GM18498 (cell line): ENCODE data around the gene SMAD5.

Experiments
- ATAC-seq: cut with Tn5 transposase; IDR thresholded peaks from one replicate; pipeline ENCODE4 v1.9.1; 2021; ENCODE audit warnings: mild to moderate bottlenecking, moderate library complexity; ENCODE audit not compliant: unreplicated experiment

SMAD5 gene

DNA sequence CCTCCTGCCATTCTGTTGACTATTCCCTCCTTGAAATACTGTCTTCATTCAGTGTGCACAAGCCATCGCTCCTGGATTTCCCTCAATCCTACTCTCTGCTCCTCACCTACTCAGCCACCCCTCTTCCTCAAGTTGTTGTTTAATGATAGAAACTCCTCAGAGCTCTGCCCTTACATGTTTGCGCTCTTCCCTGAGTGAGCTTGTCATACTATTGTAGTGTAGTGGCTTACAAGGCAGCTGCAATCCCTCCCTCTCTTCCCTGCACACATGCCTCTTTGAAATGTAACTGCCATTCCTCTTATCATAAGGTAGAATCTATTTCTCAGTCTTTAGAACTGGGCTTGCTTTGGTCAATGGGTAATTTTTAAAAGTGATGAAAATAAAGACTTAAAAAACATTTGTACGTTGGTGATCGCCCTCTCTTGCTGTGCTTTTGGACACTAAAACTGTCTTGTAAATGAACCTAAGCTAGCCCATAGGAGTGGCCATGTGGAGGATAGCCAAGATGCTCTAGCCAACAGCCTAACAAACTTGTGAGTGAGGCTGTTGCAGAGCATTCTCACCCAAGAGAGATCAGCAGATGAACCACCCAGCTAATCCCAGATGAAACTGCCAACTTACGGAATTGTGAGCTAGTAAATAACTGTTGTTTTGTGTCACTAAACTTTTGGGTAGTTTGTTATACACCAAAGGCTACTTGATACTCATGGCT lies 18.1 kb upstream of the SMAD5 start:
- ATAC-seq, result no peak

DNA sequence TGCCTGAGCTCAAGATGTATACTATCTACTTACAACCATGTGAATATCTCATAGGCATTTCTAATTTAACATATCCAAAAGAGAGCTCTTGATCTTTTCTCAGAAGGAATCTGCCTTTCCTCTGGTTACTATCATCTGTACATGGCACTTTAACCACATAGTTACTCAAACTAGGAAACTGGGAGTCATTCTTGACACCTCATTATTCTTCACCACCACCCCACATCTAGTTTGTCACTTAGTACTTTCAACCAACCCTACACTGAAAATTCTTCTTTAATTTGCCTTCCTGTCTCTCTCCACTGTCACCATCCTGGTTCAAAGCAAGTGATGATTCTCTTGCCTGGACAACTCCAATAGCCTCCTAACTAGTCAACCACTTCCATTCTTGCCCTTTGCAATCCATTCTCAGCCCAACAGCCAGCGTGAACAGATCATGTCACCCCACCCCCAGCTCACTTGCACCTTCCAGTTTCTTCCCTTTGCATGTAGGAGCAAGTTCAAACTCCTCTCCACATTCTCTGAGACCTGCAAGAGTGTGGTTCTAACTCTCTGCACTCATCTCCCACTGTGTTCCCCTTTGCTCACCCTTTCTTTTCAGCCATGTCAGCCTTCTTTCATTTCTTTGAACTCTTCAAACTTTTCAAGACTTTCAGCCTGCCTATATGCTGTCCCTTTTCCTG lies 17.3 kb upstream of the SMAD5 start:
- ATAC-seq, result no peak

DNA sequence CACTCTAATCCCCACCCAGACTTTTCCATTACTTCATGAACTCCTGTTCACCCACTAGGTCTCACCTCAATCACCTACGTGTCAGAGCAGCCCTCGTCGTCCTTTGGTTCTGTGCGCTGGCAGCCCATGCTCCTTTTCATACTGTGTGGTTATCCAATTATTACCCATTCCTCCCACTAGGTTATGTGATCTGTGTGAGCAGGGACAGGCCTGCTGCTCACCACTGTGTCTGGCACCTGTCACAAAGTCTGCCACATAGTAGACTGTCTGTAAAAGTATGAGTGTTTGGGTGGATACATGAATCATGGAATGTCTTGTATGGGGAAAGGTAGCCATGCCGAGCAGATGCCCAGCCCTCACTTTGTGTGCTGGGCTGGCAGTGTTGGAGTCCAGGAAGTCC lies 12.1 kb upstream of the SMAD5 start:
- ATAC-seq, result no peak

DNA sequence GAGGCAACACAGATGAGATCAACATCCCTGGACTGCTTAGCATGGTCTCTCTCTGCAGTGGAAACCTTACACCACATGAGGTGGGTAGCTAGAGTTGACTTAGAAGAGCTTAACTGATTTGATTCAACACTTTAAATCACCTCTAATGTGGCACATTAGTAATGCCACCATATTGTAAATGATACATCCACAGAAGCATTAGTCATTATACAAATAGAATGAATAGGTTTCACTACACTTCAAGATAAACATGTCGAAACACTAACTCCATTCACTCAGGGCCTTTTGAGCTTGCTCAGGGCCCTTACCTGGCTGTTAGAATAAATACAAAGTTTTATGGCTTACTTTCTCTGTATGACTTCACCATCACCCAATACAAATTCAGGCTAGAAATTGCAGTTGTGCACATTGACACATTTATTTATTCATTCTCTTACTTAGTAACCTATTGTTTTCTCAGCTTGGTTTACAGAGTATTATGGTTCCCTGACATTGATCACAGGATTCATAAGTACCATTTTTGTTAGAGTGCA lies 9.3 kb upstream of the SMAD5 start:
- ATAC-seq, result no peak

DNA sequence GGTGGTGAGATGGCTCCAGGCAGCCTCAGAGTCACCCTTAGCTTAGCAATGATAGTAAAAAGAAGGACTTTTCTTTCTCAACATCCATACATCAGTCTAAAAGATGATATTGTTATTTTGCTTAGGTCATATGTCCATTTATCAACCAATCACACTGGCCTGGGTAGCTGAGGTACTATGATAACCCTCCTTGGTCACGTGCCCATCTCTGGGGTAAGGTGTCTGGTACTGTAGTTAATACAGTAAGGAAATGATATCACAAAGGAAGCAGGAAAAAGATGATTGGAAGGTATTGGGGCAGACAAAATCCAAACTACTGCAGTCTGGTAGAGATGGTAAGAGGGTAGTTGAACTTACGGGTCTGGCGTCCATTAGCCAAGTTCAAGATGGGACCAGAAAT lies 5.1 kb upstream of the SMAD5 start:
- ATAC-seq, result no peak

DNA sequence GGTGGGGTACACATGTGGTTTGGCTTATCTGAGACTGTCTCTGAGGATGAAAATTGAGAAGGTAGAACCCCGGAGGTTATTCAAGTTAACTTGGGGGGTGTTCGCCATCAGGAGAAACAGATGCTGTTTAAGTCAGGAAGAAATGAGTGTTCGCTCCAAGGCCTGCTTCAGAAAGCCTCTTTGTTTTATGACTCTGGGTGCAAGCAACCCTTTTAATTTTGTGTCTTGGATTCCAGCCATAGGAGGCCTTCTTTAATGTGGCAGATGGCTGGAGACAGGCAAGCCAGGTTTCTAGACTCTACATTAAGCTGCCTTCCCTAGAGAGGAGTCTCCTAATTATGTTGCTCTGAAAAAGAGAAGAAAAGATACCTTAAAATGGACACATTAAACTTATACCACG lies 4.2 kb upstream of the SMAD5 start:
- no peak for ATAC-seq

DNA sequence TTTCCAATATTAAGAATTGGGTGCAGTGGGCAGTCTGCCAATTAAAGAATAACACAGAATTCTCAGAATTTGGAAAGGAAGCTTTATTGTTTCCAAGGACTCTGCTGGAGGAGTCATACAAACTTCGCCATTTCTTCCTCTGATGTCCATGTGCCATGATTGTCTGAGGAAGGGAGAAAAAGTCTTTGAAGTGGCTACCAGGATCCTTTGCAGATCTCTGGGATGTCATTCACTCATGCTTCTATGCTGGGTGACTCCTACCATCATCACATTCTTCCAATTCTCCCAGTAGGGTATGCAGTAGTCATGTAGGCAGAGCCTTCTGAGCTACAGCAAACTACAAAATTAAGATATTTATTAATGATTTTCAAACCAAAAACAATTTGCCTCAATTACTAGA lies 3.2 kb upstream of the SMAD5 start:
- no peak for ATAC-seq

DNA sequence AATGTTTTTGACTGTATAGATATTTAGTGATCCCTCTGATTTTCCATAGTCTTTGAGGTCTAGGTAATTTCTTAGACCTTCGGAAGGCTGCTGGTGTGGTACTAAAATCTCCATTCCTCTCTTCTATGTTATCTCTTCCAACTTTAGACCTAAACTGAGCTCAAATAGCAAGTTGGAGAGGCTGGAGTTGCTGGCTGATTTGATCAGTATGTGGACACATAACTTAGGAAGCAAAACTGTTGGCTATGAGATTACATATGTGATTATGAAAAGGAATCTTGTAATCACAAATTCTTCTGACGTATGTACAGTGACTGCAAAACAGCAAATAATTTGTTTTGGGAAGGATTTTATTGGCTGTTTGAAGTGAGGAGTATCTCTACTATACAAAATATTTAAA lies 2.1 kb upstream of the SMAD5 start:
- no peak for ATAC-seq

DNA sequence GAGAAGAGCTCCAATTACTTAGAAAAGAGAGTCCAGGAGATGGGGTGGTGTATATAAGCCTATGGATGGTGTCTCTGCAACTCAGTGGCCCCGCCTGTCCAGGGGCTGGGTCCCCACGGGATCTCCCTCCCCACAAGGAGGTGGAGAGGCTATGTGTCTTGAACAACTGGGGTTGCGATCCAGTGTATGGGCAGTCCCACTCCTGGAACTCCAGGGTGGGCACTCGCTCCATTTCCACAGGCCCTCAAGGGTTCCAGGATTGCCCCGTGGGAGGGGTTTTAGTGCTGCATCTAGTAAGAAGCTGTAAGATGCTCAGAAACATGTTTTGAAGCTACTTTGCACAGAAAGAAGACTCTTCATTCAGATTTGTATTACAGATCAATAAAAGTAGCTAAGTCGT lies 558 bp upstream of the SMAD5 start:
- peak; percentile 15 for ATAC-seq

DNA sequence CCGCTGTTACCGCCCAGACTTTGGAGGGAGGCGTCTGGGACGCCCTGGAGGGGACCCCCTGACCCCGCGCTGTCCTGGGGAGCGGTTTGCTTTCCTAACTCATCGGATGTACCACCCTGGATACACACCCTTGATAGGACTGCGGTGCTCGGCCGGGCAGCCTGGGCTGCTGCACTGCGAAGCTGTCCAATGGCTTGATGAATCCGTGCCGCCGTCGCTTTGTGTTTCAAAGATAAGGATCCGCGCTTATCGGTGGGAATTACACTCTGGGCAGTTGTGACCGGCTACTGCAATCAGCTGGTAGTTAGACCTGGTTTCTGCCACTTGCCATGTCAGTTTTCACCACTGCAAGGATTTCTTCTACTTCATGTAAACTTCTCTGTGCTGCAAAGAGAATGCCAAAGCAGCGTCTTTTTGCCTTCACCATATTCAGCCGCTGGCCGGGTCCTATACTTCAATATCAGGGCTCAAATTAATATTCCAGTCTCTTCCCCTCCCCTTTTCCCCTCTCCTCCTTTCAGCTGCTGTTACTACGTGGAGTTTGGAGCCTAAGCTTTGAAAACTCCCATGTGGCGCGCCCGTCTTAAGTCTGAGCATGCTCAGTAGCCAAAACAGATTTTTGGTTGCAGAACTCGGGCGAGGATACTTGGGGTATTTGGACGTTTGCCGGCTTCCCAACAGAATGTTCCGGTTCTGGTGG lies 727 bp downstream of the SMAD5 start:
- peak; percentile 29 for ATAC-seq

DNA sequence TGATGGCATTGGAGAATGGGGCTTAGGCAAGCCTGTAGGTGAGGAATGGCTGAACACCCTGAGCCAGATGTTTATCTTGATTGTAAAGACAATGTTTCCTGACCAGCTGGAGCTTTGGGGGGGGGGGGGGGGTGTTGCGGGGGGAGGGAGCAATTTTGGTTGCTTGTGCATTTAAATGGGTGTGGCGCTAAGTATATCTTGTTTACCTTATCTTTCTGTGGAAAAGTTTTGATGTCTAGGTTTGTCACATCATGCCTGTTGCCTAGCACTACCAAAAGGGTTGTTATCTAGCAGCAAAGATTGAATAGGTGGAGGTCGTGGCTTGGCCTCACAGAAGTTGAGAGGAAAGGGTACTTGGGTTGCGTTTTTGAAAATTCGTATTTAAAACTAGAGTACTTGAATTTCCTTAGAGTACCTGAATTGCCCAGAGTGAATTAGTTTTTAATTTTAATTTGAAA lies 1.3 kb downstream of the SMAD5 start:
- no peak for ATAC-seq

DNA sequence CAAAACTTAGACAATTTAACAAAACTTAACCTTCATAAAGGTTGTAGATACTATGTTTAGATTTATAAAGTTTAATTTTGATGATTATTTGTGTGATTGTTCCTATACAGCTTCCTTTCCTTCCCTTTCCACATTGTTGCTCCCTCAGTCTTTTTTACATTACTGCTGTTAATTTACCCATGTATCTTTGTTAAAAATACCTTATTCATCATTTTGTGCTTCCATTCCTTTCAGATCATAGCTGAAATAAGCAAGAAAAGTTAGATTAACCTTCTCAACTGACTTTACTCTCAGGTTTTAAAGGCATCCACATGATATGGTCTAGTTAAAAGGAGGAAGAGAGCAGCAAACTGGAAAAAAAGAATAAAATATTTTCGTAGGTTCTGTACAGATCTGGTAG lies 2.0 kb downstream of the SMAD5 start:
- no peak for ATAC-seq

DNA sequence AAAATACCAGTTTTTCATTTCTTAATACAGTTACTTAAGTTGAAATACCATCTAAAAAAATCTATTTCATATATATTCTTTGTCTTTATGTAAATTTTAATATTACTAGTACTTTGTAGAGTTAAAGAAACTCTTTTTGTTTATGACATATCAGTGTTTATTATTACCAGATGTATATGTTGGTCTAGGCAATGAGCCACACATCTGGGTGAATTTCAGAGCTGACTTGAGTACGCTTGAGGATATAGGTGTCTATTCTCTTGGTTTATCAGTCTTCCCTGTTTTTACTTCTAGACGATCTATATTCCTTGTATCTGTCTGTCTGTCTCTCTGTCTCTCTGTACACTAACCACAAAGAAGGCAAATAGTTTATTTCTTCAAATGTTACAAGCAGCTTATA lies 2.9 kb downstream of the SMAD5 start:
- ATAC-seq, result no peak

DNA sequence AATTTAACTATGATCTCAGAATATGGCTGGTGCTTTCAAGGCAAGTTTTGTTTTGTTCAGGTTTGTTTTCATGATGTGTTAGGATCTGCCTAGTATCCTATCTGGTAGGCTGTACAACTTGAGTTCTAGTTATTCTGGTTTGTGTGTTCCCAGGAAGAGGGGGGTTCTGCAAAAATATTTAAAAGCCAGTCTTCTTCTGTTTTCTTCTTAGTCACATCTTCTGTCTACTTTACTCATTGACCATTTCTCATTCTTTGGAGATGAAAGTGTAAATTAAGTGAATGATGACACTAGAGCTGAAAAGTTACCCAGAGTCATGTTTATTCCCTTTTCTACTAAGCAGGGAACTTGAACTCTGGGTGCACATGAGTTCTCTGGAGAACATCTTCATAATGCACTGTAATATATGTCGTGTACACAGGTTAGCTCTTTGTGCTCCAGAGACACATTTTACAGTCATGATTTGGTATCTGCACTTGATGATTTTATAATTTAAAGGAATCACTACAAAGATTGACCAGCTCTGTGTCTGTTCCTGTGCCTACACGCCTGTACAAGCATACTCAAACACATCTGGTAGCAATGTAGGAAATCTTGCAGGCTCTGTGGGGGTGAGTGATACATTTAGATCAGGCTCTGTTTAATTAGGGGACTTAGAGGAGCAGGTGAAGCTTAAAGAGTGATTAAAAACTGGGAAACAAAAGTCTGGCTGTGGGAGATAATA lies 5.0 kb downstream of the SMAD5 start:
- no peak for ATAC-seq

DNA sequence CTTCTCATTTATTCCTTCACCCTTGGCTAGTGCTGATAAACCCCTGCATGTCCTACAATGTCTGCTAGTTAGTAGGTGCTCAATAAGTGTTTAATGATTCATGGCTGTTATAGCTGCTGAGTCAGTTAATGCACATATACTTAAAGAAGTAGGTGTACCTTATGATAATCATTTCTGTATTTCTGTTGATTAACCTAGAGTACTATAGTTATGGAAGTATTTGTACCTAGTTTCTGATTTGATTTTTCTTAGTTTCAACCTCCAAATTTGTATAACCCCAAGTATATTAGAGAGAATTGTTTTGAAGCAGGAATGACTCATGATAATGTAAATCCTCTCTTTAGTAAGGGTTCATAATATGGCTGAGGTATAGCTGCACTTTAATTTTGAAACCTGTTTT lies 8.9 kb downstream of the SMAD5 start:
- ATAC-seq, result peak; percentile 89

DNA sequence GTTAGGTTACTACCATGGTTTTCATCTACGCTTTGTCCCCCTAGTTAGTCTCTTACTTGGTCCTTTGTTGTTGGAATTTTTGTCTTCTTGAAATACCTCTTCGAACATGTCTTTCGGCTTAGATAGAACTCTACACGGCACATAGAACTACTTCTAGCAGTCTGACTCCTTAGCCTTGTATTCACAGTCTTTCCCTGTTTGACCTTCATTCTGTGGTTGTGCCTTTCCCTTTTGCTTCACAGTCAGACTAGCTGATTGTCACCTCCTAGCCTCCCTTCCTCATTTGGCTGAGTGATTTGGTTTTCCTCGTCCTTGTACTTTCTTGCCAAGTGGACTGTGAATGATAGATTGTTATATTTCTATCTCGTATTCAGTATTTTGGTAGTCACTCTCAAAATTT lies 10.7 kb downstream of the SMAD5 start:
- ATAC-seq, result no peak

DNA sequence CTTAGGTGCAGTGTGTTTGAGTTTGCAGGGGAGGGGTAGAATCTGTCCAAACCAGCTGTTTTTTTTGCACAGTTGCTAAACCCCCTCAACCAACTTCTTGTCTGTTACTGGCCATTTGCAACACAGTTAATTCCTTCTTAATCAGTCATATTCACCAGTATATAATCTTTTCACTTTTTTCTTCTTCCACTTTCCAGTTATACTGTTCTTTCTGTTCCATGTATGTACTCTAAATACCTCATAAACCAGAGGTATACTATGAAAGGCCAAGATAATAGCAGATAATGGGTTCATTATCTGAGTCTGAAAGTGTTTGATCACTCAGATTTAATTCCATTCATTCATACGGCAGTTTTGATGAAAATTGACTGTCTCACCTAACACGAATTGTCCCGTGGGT lies 11.1 kb downstream of the SMAD5 start:
- no peak for ATAC-seq

DNA sequence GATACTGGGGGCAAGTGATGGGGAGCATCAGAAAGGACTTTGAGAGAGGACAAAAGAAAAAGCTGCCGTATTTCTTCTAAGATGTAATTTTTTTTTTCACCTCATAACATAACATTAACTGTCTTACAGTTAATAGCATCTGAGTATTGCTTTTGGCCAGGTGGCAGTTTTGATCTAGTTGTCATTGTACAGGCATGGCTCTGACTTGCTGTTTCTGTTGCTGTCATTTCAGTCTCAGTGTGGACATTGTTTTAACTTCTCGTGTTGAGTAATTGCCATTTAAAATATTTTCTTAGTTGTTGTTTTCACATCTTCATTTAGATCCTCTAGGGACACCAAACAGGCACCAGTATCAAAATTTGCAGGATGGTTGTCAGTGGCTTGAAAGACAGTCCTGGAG lies 12.4 kb downstream of the SMAD5 start:
- ATAC-seq, result peak; percentile 51

DNA sequence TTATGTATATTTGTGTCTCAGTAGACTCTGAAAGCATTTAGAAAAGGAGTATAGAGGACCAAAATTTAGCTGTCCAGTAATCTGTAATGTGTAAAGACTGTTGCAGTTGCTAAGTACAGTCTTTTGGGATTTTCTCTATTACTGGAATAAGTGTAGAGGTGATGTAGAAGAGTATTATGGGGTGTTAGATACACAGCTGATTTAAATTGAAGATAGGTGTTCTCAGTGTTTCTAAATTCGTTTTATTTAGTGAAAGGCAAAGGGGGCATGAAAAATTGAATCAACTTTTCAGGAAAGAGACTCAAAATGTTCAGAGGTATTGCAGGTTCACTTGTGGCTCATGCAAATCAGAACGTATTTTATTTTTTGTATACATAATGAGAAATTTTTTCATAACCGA lies 13.6 kb downstream of the SMAD5 start:
- no peak for ATAC-seq

DNA sequence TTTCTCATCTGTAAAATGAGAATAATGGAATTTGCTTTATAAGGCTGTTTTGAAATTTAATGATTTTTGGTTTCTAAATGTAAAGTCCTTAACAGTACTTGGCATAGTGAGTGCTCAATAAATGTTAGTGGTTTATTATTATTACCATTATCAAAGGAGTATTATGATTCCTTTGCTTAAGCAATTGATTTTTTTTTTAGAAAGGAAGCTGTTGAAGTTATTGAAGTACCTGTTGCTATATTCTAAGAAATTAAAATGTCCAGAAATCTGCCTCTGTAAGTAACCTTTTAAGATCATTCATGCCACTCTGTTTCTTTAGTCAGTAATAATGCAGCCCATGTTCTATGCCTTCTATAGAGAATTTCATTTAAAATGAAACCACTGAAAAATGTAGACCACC lies 15.0 kb downstream of the SMAD5 start:
- no peak for ATAC-seq

DNA sequence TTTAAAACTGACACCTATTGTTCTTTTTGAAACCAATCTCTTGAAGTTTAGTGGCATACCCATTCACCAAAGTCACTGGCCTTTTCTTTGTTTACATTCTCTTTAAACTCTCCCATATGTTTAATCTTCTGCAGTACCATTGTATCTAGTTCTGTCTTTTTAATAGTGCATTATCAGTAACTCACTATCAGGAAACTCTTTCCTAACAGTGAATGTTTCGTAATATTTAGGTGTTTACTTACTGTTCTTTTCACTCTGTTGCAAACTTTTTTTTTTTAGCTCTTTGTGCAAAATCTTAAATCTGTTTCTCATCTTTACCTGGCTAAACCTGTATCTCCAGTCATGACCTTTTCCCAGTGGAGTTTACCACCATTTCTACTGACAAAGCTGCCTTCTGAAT lies 17.2 kb downstream of the SMAD5 start:
- no peak for ATAC-seq
